Panc1 (cell line): ENCODE measurements around the gene ELP5. TPM values are rescaled to one million over a fixed set of nuclear protein-coding genes. Genes with fewer than 3 reads are reported as not detected.

ENCODE experiments used
- ATAC-seq: fragments of 200-7000 bp; cut with Tn5 transposase; 2 replicates; pipeline ENCODE4 v1.9.1; 2020; ENCODE audit warnings: mild to moderate bottlenecking, moderate library complexity
- BruUV-seq: library from RNA; stranded (reverse); fragments of 400-500 nt; replicated peaks from 2 replicates; lab custom pipeline; 2021; lab: Mats Ljungman, UMichigan
- CTCF ChIA-PET: fragments of 300-600 bp; sonication (Branson Sonifier 250); formaldehyde crosslinking; loops from one replicate; lab custom pipeline; 2022; ENCODE audit warnings: antibody characterized with exemption; lab: Charles Lee
- POLR2A ChIA-PET: fragments of 300-600 bp; sonication (Branson Sonifier 250); formaldehyde crosslinking; loops from one replicate; lab custom pipeline; 2022; ENCODE audit warnings: antibody characterized with exemption; lab: Charles Lee
- DNase-seq: peaks from one replicate; pipeline ENCODE4 v3.0.0-alpha.2; 2010; ENCODE audit warnings: low read depth, low spot score
- H3K27ac ChIP-seq: 2 replicates; pipeline ENCODE4 v1.5.1; 2011; ENCODE audit warnings: mild to moderate bottlenecking, low read length, inconsistent platforms
- H3K27me3 ChIP-seq: fragments of 200-500 bp; sonication (Bioruptor generic); 2 replicates; pipeline ENCODE4 v1.6.0; 2014; ENCODE audit warnings: low read length, inconsistent platforms; ENCODE audit not compliant: control insufficient read depth, insufficient read depth
- H3K36me3 ChIP-seq: fragments of 200-500 bp; sonication (Bioruptor generic); 2 replicates; pipeline ENCODE4 v1.5.1; 2014; ENCODE audit warnings: inconsistent platforms, mild to moderate bottlenecking, low read length, moderate library complexity; ENCODE audit not compliant: control insufficient read depth, insufficient read depth
- H3K4me1 ChIP-seq: 2 replicates; pipeline ENCODE4 v1.5.1; 2011; ENCODE audit warnings: inconsistent platforms, mild to moderate bottlenecking, low read length, moderate library complexity; ENCODE audit not compliant: control insufficient read depth, insufficient read depth
- H3K4me3 ChIP-seq, 2 experiments: 2 replicates each; pipeline ENCODE4 v1.5.1; 2011 to 2012; ENCODE audit warnings: low read depth in 2 of 2, low read length in 2 of 2, mild to moderate bottlenecking in 2 of 2, inconsistent platforms in 1 of 2, moderate library complexity in 1 of 2
- H3K9me3 ChIP-seq: fragments of 200-500 bp; sonication (Bioruptor generic); 2 replicates; pipeline ENCODE4 v1.5.1; 2014; ENCODE audit warnings: low read depth, mild to moderate bottlenecking, inconsistent platforms, low read length, moderate library complexity; ENCODE audit not compliant: control insufficient read depth, insufficient read depth
- POLR2AphosphoS5 ChIP-seq: IDR thresholded peaks from 2 replicates; pipeline ENCODE4 v1.6.1; 2012; ENCODE audit warnings: mild to moderate bottlenecking, low read depth, low read length, moderate library complexity
- SIN3A ChIP-seq: IDR thresholded peaks from 2 replicates; pipeline ENCODE4 v1.6.1; 2012; ENCODE audit warnings: low read depth, mild to moderate bottlenecking, low read length, moderate library complexity, borderline replicate concordance; ENCODE audit not compliant: insufficient read depth
- TCF7L2 ChIP-seq: IDR thresholded peaks from 2 replicates; pipeline ENCODE4 v1.6.1; 2011; ENCODE audit warnings: mild to moderate bottlenecking, low read depth, low read length, inconsistent platforms
- in situ Hi-C: cut with HindIII; loops from 2 replicates; pipeline ENCODE4 v1.10.0; 2016; ENCODE audit warnings: low sequenced_read_pairs, low pct_unique_long_range_greater_than_20kb
- intact Hi-C: fragments of 100-400 bp; cut with micrococcal nuclease; formaldehyde crosslinking; loops from one replicate; pipeline ENCODE4 v1.10.0; 2022; ENCODE audit not compliant: unreplicated experiment
- total RNA-seq: library from RNA; stranded (reverse); gene quantifications from one replicate; pipeline ENCODE4 v1.2.1, GENCODE V29; 2021; ENCODE audit not compliant: unreplicated experiment
- TF ChIP-seq, protein P1 (sequence below): fragments of 450-650 bp; IDR thresholded peaks from 2 replicates; pipeline ENCODE4 v1.5.1; 2017; ENCODE audit warnings: mild to moderate bottlenecking
- TF ChIP-seq, protein P2 (sequence below), 2 experiments: IDR thresholded peaks; 2 replicates each; pipeline ENCODE4 v1.6.1; 2011 to 2012; ENCODE audit warnings: low read depth in 2 of 2, control low read depth in 1 of 2, low read length in 1 of 2, mild to moderate bottlenecking in 1 of 2, moderate library complexity in 1 of 2; ENCODE audit not compliant: insufficient read depth in 1 of 2

The ELP5 gene
- total RNA-seq, 1 experiment from 2014 or later: 89.5 TPM

DNA sequence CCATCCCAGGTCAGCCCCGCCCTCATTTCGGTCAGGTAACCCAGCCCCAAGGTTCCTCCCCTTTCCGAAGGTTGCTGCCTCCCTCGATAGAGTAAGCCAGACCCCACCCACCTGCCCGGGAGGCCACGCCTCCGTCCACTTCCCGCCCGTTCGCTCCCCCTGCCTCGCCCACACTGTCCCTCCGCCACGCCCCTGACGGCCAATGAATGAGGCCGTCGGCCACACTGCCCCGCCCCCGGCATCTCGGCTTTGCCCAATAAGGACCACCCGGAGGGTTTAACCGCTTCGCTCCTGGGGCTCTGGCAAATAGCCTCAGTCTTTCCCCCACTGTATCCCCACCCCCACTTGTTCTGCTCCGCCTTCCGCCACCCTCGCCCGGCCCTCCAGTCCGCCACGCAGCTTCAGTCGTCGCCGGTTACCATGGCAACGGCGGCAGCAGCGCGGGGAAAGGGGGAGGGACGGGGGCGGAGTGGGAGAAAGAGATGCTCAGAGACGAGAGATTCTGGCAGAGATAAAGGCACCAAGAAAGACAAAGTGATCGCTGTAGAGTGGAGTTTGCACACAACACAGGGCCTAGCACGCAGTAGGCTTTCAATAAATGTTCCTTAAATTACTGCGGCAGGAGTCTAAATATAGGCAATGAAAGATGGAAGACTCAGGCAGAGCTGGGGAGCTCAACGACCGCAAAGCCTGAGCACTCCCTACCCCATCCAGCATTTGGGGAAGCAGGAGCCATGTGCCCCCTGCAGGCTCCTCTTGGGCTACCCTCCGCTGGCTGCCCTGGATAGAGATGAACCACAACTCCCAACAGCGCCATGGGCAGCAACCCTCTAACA is 37.5 kb upstream of the ELP5 start:
- intact Hi-C loops: no loop called here
- no peaks in the 10 kb centered on the region for H3K27me3 ChIP-seq
- BruUV-seq: no TSS peak
- H3K9me3 ChIP-seq: no peaks in the 10 kb centered on the region
- TF ChIP-seq TCF7L2 (no peak), POLR2AphosphoS5 (no peak), SIN3A (no peak)
- TF ChIP-seq, protein P1, sequence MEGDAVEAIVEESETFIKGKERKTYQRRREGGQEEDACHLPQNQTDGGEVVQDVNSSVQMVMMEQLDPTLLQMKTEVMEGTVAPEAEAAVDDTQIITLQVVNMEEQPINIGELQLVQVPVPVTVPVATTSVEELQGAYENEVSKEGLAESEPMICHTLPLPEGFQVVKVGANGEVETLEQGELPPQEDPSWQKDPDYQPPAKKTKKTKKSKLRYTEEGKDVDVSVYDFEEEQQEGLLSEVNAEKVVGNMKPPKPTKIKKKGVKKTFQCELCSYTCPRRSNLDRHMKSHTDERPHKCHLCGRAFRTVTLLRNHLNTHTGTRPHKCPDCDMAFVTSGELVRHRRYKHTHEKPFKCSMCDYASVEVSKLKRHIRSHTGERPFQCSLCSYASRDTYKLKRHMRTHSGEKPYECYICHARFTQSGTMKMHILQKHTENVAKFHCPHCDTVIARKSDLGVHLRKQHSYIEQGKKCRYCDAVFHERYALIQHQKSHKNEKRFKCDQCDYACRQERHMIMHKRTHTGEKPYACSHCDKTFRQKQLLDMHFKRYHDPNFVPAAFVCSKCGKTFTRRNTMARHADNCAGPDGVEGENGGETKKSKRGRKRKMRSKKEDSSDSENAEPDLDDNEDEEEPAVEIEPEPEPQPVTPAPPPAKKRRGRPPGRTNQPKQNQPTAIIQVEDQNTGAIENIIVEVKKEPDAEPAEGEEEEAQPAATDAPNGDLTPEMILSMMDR: peak; percentile 76
- TF ChIP-seq, protein P2, sequence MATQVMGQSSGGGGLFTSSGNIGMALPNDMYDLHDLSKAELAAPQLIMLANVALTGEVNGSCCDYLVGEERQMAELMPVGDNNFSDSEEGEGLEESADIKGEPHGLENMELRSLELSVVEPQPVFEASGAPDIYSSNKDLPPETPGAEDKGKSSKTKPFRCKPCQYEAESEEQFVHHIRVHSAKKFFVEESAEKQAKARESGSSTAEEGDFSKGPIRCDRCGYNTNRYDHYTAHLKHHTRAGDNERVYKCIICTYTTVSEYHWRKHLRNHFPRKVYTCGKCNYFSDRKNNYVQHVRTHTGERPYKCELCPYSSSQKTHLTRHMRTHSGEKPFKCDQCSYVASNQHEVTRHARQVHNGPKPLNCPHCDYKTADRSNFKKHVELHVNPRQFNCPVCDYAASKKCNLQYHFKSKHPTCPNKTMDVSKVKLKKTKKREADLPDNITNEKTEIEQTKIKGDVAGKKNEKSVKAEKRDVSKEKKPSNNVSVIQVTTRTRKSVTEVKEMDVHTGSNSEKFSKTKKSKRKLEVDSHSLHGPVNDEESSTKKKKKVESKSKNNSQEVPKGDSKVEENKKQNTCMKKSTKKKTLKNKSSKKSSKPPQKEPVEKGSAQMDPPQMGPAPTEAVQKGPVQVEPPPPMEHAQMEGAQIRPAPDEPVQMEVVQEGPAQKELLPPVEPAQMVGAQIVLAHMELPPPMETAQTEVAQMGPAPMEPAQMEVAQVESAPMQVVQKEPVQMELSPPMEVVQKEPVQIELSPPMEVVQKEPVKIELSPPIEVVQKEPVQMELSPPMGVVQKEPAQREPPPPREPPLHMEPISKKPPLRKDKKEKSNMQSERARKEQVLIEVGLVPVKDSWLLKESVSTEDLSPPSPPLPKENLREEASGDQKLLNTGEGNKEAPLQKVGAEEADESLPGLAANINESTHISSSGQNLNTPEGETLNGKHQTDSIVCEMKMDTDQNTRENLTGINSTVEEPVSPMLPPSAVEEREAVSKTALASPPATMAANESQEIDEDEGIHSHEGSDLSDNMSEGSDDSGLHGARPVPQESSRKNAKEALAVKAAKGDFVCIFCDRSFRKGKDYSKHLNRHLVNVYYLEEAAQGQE (IDR thresholded peaks at IDR 0.05; ENCODE audit: insufficient read depth in 1 of 2, low read depth in 2 of 2, low read length in 1 of 2): no peak
- DNase-seq (peak; percentile 92), ATAC-seq (peak; percentile 86)
- H3K36me3 ChIP-seq: no peaks in the 10 kb centered on the region
- H3K4me3 ChIP-seq: peak overlapping the region; percentile 47 to 70
- peak overlapping the region; percentile 63; the same call in 1 of the 2 replicates for H3K27ac ChIP-seq
- peaks cover 28% of the 10 kb centered on the region for H3K4me1 ChIP-seq
- in situ Hi-C loops: no loop called here
- ChIA-PET POLR2A (no interaction called here), CTCF (interaction anchor here (0.6 to 0.7 kb wide), 2 partner anchors 139 to 193 kb away, joined by 3 read pairs; no protein-coding TSS in a partner anchor)

DNA sequence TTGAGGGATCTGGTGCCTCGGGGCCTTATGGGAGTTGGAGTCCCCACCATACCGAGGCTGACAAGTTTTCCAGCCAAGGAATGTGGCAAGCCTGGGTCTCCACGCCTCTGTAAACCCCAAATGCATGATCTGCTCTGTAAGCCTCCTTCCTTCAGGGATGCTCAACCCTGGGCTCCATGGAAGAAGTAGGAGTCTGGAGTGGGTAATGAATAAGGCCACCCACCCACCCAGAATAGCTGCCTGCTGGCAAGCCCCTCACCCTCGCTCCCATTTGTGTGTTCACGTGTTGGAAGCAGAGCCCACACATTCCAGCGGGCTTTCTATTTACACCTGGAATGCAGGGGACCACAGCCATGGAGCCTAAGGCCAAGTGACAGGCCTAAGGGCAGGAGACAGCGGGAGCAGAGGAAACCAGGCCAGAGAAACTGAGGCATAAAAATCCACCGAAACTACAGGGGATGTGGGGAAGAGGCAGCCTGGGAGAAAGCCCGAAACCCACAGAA is 36.8 kb upstream of the ELP5 start:
- POLR2A ChIA-PET: no interaction called here
- Histone ChIP-seq H3K27ac (peak overlapping the region; percentile 71), H3K36me3 (no peaks in the 10 kb centered on the region; the same call in 1 of the 2 replicates), H3K4me1 (peaks cover 29% of the 10 kb centered on the region), H3K27me3 (no peaks in the 10 kb centered on the region), H3K9me3 (no peaks in the 10 kb centered on the region), H3K4me3 (peak overlapping the region; percentile 47 to 70)
- DNase-seq (no peak), ATAC-seq (peak; percentile 11; the same call in 1 of the 2 replicates)
- TF ChIP-seq, protein P1: peak; percentile 16
- TF ChIP-seq POLR2AphosphoS5: no peak
- TF ChIP-seq SIN3A: no peak
- in situ Hi-C loops: no loop called here
- intact Hi-C loops: no loop called here
- no TSS peak for BruUV-seq
- CTCF ChIA-PET: interaction anchor here (0.5 kb wide), 1 partner anchor 38 kb away, joined by 3 read pairs; no protein-coding TSS in a partner anchor
